ENCODE data around the gene SSC5D.

The SSC5D gene

GRCh38 chr19:55538132-55538531, 49.9 kb downstream of the SSC5D start:
- no peak for ATAC-seq
- TF ChIP-seq TSHZ2 (CRISPR knock-in tag; IDR thresholded peaks at IDR 0.05): no peak
- TF ChIP-seq POU6F1 (CRISPR knock-in tag; IDR thresholded peaks at IDR 0.05; ENCODE audit: borderline replicate concordance, low read depth): no peak
- no peak for TF ChIP-seq ARNTL (CRISPR knock-in tag; IDR thresholded peaks at IDR 0.05; ENCODE audit: borderline replicate concordance, low read depth)
- no peak for TF ChIP-seq TCF4 (CRISPR knock-in tag; IDR thresholded peaks at IDR 0.05; ENCODE audit: borderline replicate concordance)
- TF ChIP-seq ZC3H10 (CRISPR knock-in tag; IDR thresholded peaks at IDR 0.05): no peak

GRCh38 chr19:55539090-55539984, 51.1 kb downstream of the SSC5D start:
- no peak for TF ChIP-seq RARB (CRISPR knock-in tag; IDR thresholded peaks at IDR 0.05)
- TF ChIP-seq CSDC2 (CRISPR knock-in tag; IDR thresholded peaks at IDR 0.05): no peak
- TF ChIP-seq ISL1 (CRISPR knock-in tag; IDR thresholded peaks at IDR 0.05): no peak
- no peak for TF ChIP-seq PPARA (CRISPR knock-in tag; IDR thresholded peaks at IDR 0.05; ENCODE audit: borderline replicate concordance)
- TF ChIP-seq ARNTL (CRISPR knock-in tag; IDR thresholded peaks at IDR 0.05; ENCODE audit: borderline replicate concordance, low read depth): no peak
- ATAC-seq: no peak

- ATAC-seq: no peak
- TF ChIP-seq ARNTL (CRISPR knock-in tag; IDR thresholded peaks at IDR 0.05; ENCODE audit: borderline replicate concordance, low read depth) (no peak), ZC3H10 (CRISPR knock-in tag; IDR thresholded peaks at IDR 0.05) (no peak), TCF4 (CRISPR knock-in tag; IDR thresholded peaks at IDR 0.05; ENCODE audit: borderline replicate concordance) (no peak), TSHZ2 (CRISPR knock-in tag; IDR thresholded peaks at IDR 0.05) (no peak), CSRNP3 (CRISPR knock-in tag; IDR thresholded peaks at IDR 0.05) (no peak), POU6F1 (CRISPR knock-in tag; IDR thresholded peaks at IDR 0.05; ENCODE audit: borderline replicate concordance, low read depth) (no peak), CSDC2 (CRISPR knock-in tag; IDR thresholded peaks at IDR 0.05) (no peak), ZFP3 (CRISPR knock-in tag; IDR thresholded peaks at IDR 0.05) (no peak), ZNF70 (CRISPR knock-in tag; IDR thresholded peaks at IDR 0.05) (no peak), ZFP30 (CRISPR knock-in tag; IDR thresholded peaks at IDR 0.05) (no peak), CREB5 (CRISPR knock-in tag; IDR thresholded peaks at IDR 0.05; ENCODE audit: low read depth) (no peak), ESRRG (CRISPR knock-in tag; IDR thresholded peaks at IDR 0.05) (no peak), TOX (CRISPR knock-in tag; IDR thresholded peaks at IDR 0.05; ENCODE audit: borderline replicate concordance) (no peak)
Measured at GRCh38 chr19:55540619-55541018, 52.4 kb downstream of the SSC5D start.

Data from SK-N-SH treated with all-trans-retinoic acid at 6 μM for 48 hours (cell line).